HCT116 (cell line): ENCODE results near the gene JAK1. TPM values are rescaled to one million over a fixed set of nuclear protein-coding genes. Genes with fewer than 3 reads are reported as not detected.

ENCODE experiments used
- ATAC-seq: fragments of 200-7000 bp; cut with Tn5 transposase; 2 replicates; pipeline ENCODE4 v1.9.1; 2020; ENCODE audit warnings: mild to moderate bottlenecking, moderate library complexity
- BruUV-seq: library from RNA; stranded (reverse); fragments of 400-500 nt; replicated peaks from 2 replicates; lab custom pipeline; 2021; lab: Mats Ljungman, UMichigan
- CTCF ChIA-PET: fragments of 300-600 bp; sonication (Branson Sonifier 250); formaldehyde crosslinking; loops from one replicate; lab custom pipeline; 2021; ENCODE audit warnings: antibody characterized with exemption; lab: Charles Lee
- POLR2A ChIA-PET: fragments of 300-600, 350-600 bp; sonication (Branson Sonifier 250); formaldehyde crosslinking; loops from one replicate; lab custom pipeline; 2021; ENCODE audit warnings: antibody characterized with exemption; lab: Charles Lee
- RAD21 ChIA-PET, 2 experiments: fragments of 300-600 bp; sonication (Branson Sonifier 250); formaldehyde crosslinking; loops; one replicate each; lab custom pipeline; 2023; ENCODE audit warnings: low total read pairs in 2 of 2; ENCODE audit not compliant: uncharacterized antibody in 2 of 2, unreplicated experiment in 2 of 2, low non-redundant PET in 1 of 2; lab: Charles Lee
- DNase-seq: peaks from one replicate; pipeline ENCODE4 v3.0.0-alpha.2; 2010; ENCODE audit warnings: low read depth, low spot score
- H2AFZ ChIP-seq: fragments of 200-600 bp; shearing (Covaris generic), sonication (generic); 2 replicates; pipeline ENCODE4 v1.6.1; 2017; ENCODE audit warnings: low read depth, mixed run types, mixed read lengths, antibody characterized with exemption, low read length; ENCODE audit not compliant: poor library complexity, severe bottlenecking
- H3K27ac ChIP-seq: 2 replicates; pipeline ENCODE4 v1.5.1; 2012; ENCODE audit warnings: low read depth, low read length
- H3K27me3 ChIP-seq: fragments of 200-600 bp; sonication (generic); 2 replicates; pipeline ENCODE4 v1.6.1; 2016; ENCODE audit warnings: mixed run types, low read length, mixed read lengths; ENCODE audit not compliant: insufficient read depth
- H3K36me3 ChIP-seq, 2 experiments: fragments of 200-500 bp in 1 of 2; fragments of 200-600 bp in 1 of 2; sonication (Bioruptor generic) in 1 of 2; sonication (generic) in 1 of 2; 2 replicates each; pipeline versions ENCODE4 v1.5.1 to v1.6.1; 2014 to 2016; ENCODE audit warnings: low read length in 2 of 2, inconsistent platforms in 1 of 2, mixed read lengths in 1 of 2, mixed run types in 1 of 2; ENCODE audit not compliant: insufficient read depth in 2 of 2, control insufficient read depth in 1 of 2
- H3K4me1 ChIP-seq, 2 experiments: fragments of 200-600 bp in 1 of 2; sonication (generic) in 1 of 2; 2 replicates each; pipeline versions ENCODE4 v1.5.1 to v1.6.1; 2012 to 2017; ENCODE audit warnings: low read length in 2 of 2, inconsistent platforms in 1 of 2, mild to moderate bottlenecking in 1 of 2, mixed read lengths in 1 of 2, mixed run types in 1 of 2, moderate library complexity in 1 of 2; ENCODE audit not compliant: insufficient read depth in 2 of 2, control insufficient read depth in 1 of 2
- H3K4me2 ChIP-seq: fragments of 200-600 bp; sonication (generic); 2 replicates; pipeline ENCODE4 v1.6.1; 2017; ENCODE audit warnings: mixed run types, low read length, mixed read lengths
- H3K4me3 ChIP-seq, 2 experiments: fragments of 200-600 bp in 1 of 2; sonication (generic) in 1 of 2; replicated peaks in 1 of 2; 2 replicates each; pipeline ENCODE4 v1.5.1; 2011 to 2016; ENCODE audit warnings: low read length in 2 of 2, control low read depth in 1 of 2, low read depth in 1 of 2, mild to moderate bottlenecking in 1 of 2, mixed read lengths in 1 of 2, mixed run types in 1 of 2
- H3K79me2 ChIP-seq: fragments of 200-600 bp; sonication (generic); 2 replicates; pipeline ENCODE4 v1.6.1; 2017; ENCODE audit warnings: mild to moderate bottlenecking, mixed run types, low read length, moderate library complexity, mixed read lengths; ENCODE audit not compliant: insufficient read depth
- H3K9ac ChIP-seq: fragments of 200-600 bp; sonication (generic); 2 replicates; pipeline ENCODE4 v1.6.1; 2016; ENCODE audit warnings: low read length, mixed read lengths
- H3K9me2 ChIP-seq: fragments of 200-600 bp; sonication (generic), shearing (Covaris generic); 2 replicates; pipeline ENCODE4 v1.6.1; 2017; ENCODE audit warnings: mixed run types, mild to moderate bottlenecking, moderate library complexity; ENCODE audit not compliant: insufficient read depth
- H3K9me3 ChIP-seq, 2 experiments: fragments of 200-500 bp in 1 of 2; fragments of 200-600 bp in 1 of 2; sonication (Bioruptor generic) in 1 of 2; sonication (generic) in 1 of 2; 2 replicates each; pipeline ENCODE4 v1.6.1; 2014 to 2017; ENCODE audit warnings: low read length in 2 of 2, mixed read lengths in 2 of 2, inconsistent platforms in 1 of 2, low read depth in 1 of 2, mild to moderate bottlenecking in 1 of 2, mixed run types in 1 of 2, moderate library complexity in 1 of 2; ENCODE audit not compliant: control insufficient read depth in 1 of 2, insufficient read depth in 1 of 2
- H4K20me1 ChIP-seq: fragments of 200-600 bp; sonication (generic), shearing (Covaris generic); 2 replicates; pipeline ENCODE4 v1.6.1; 2017; ENCODE audit warnings: mixed run types, mild to moderate bottlenecking, moderate library complexity; ENCODE audit not compliant: insufficient read depth
- CEBPB ChIP-seq: IDR thresholded peaks from 2 replicates; pipeline ENCODE4 v1.6.1; 2012; ENCODE audit warnings: low read depth
- CTCF ChIP-seq, 3 experiments: fragments of 200-600 bp in 1 of 3; sonication (generic) in 1 of 3; IDR thresholded peaks in 2 of 3; conservative IDR thresholded peaks in 1 of 3; 2 replicates each; pipeline ENCODE4 v1.5.1; 2012 to 2017; ENCODE audit warnings: low read depth in 2 of 3, low read length in 2 of 3, antibody characterized with exemption in 1 of 3, borderline replicate concordance in 1 of 3, control low read depth in 1 of 3, mild to moderate bottlenecking in 1 of 3, mixed read lengths in 1 of 3, mixed run types in 1 of 3, moderate library complexity in 1 of 3; ENCODE audit not compliant: insufficient read depth in 1 of 3
- EGR1 ChIP-seq: IDR thresholded peaks from 2 replicates; pipeline ENCODE4 v1.6.1; 2012; ENCODE audit warnings: low read depth
- EZH2phosphoT487 ChIP-seq: fragments of 200-600 bp; IDR thresholded peaks from 2 replicates; pipeline ENCODE4 v1.6.1; 2018; ENCODE audit warnings: antibody characterized with exemption, borderline replicate concordance
- POLR2AphosphoS5 ChIP-seq: IDR thresholded peaks from 2 replicates; pipeline ENCODE4 v1.6.1; 2011; ENCODE audit warnings: mild to moderate bottlenecking, low read depth, low read length, moderate library complexity
- RAD21 ChIP-seq: IDR thresholded peaks from 2 replicates; pipeline ENCODE4 v1.6.1; 2012; ENCODE audit warnings: low read depth, mild to moderate bottlenecking
- SP1 ChIP-seq: IDR thresholded peaks from 2 replicates; pipeline ENCODE4 v1.6.1; 2012; ENCODE audit warnings: low read depth
- TCF7L2 ChIP-seq: IDR thresholded peaks from 2 replicates; pipeline ENCODE4 v1.7.0; 2011; ENCODE audit warnings: borderline replicate concordance, inconsistent platforms; ENCODE audit not compliant: insufficient read depth, insufficient read length; ENCODE audit errors: extremely low read depth
- ZBTB33 ChIP-seq: IDR thresholded peaks from 2 replicates; pipeline ENCODE4 v1.6.1; 2011; ENCODE audit warnings: mild to moderate bottlenecking, low read length, moderate library complexity; ENCODE audit not compliant: insufficient replicate concordance; ENCODE audit errors: extremely low read depth
- ZNF274 ChIP-seq: fragments of 200-500 bp; sonication (Bioruptor generic); IDR thresholded peaks from 2 replicates; pipeline ENCODE4 v1.6.1; 2014; ENCODE audit warnings: mild to moderate bottlenecking, low read depth, low read length, inconsistent platforms
- intact Hi-C: fragments of 100-400 bp; cut with micrococcal nuclease; formaldehyde crosslinking; loops from 2 replicates; pipeline ENCODE4 v1.10.0; 2022
- total RNA-seq: library from RNA; stranded (reverse); gene quantifications from one replicate; pipeline ENCODE4 v1.2.1, GENCODE V29; 2021; ENCODE audit not compliant: unreplicated experiment

Gene JAK1
- total RNA-seq, 1 experiment from 2014 or later = 53.2 TPM

GRCh38 chr1:64874666-64875065, 91.7 kb downstream of the JAK1 start:
- Histone ChIP-seq H3K4me2 (no peak overlapping the region), H3K4me1 (no peaks in the 10 kb centered on the region), H3K9ac (no peak overlapping the region), H3K4me3 (no peak overlapping the region), H3K27me3 (no peaks in the 10 kb centered on the region), H2AFZ (no peak overlapping the region), H4K20me1 (no peaks in the 10 kb centered on the region), H3K9me3 (no peaks in the 10 kb centered on the region), H3K27ac (no peak overlapping the region), H3K79me2 (no peaks in the 10 kb centered on the region), H3K9me2 (no peaks in the 10 kb centered on the region), H3K36me3 (no peaks in the 10 kb centered on the region)
- ATAC-seq (no peak), DNase-seq (no peak)
- ChIA-PET POLR2A (no interaction called here), RAD21 (no interaction called here), CTCF (no interaction called here)
- TF ChIP-seq RAD21 = no peak
- TF ChIP-seq CEBPB = no peak
- no peak for TF ChIP-seq ZBTB33
- no TSS peak for BruUV-seq
- intact Hi-C loops = no loop called here

DNA sequence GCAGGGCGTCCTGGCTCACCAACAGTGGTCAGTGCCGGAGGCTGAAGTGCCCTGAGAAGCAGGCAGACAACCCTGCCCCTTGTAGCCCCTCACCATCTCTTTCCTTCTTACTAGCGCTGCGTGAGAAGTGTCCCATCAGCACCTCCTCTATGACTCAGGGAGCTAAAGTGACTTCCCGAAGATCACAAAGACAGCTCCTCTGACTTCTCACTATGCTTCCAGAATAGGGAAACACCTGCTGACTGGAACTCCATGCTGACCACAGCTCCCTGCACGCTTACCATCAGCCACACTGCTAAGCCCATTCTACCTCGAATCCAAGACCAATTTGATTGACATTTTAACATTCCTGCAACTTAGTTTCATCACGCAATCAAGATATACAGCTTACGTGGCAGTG, 92.8 kb downstream of the JAK1 start:
- BruUV-seq = no TSS peak
- RAD21 ChIA-PET = no interaction called here

More for the DNA sequence above, 92.8 kb downstream of the JAK1 start:
- H2AFZ ChIP-seq = no peak overlapping the region
- H3K79me2 ChIP-seq = no peaks in the 10 kb centered on the region
- intact Hi-C loops = no loop called here
- H3K36me3 ChIP-seq = no peaks in the 10 kb centered on the region
- no peak overlapping the region for H3K4me2 ChIP-seq
- H3K4me1 ChIP-seq = no peaks in the 10 kb centered on the region
- ATAC-seq (no peak), DNase-seq (no peak)
- no peaks in the 10 kb centered on the region for H3K27me3 ChIP-seq
- TF ChIP-seq POLR2AphosphoS5 = no peak
- no peak for TF ChIP-seq CTCF (IDR thresholded peaks at IDR 0.05 in 2 of 3, conservative IDR thresholded peaks at IDR 0.05 in 1 of 3; ENCODE audit: borderline replicate concordance in 1 of 3, insufficient read depth in 1 of 3, low read depth in 2 of 3, low read length in 2 of 3)
- no peak for TF ChIP-seq ZNF274
- TF ChIP-seq CEBPB = no peak
- TF ChIP-seq EZH2phosphoT487 = no peak
- no peak for TF ChIP-seq SP1
- no peak for TF ChIP-seq TCF7L2
- no peak for TF ChIP-seq EGR1
- H3K9me2 ChIP-seq = no peaks in the 10 kb centered on the region
- H4K20me1 ChIP-seq = no peaks in the 10 kb centered on the region
- no peak overlapping the region for H3K4me3 ChIP-seq
- ChIA-PET POLR2A (no interaction called here), CTCF (no interaction called here)
- no peak overlapping the region for H3K27ac ChIP-seq
- H3K9me3 ChIP-seq = no peaks in the 10 kb centered on the region
- no peak overlapping the region for H3K9ac ChIP-seq
